ENCODE results near the gene SH2D7. TPM values are rescaled to one million over a fixed set of nuclear protein-coding genes. Genes with fewer than 3 reads are reported as not detected.
A peak's percentile ranks its signal among the peaks of the same experiment; 100 is the strongest.

Gene SH2D7
- total RNA-seq, 4 donors from 2014 or later: not detected

- H3K27me3 ChIP-seq: no peaks in the 10 kb centered on the region
- no peaks in the 10 kb centered on the region for H3K36me3 ChIP-seq
- H3K9me3 ChIP-seq: no peaks in the 10 kb centered on the region
- intact Hi-C loops (cut with DNase I): loop anchor here (10.0 kb wide), 1 partner anchor 75 kb away; no protein-coding TSS in a partner anchor
- no peak overlapping the region for H3K27ac ChIP-seq
- peaks cover under 1 to 5% of the 10 kb centered on the region in 2 donors for H3K4me1 ChIP-seq
- DNase-seq: no peak
- no peak overlapping the region for H3K4me3 ChIP-seq (replicated peaks in 1 of 3)
- TF ChIP-seq CTCF (IDR thresholded peaks at IDR 0.05) (no peak), POLR2A (IDR thresholded peaks at IDR 0.05) (no peak)
These were observed 47.9 kb downstream of the SH2D7 start for GRCh38 chr15:78140292-78140691.

GRCh38 chr15:78142332-78142731 lies 50.0 kb downstream of the SH2D7 start:
- DNase-seq: no peak
- 88 to 94% methylated on average over 3 of the region's 3 CpGs for WGBS, 2 donors
- Histone ChIP-seq H3K27me3 (no peaks in the 10 kb centered on the region), H3K27ac (no peak overlapping the region), H3K4me3 (replicated peaks in 1 of 3) (no peak overlapping the region), H3K36me3 (no peaks in the 10 kb centered on the region), H3K9me3 (no peaks in the 10 kb centered on the region), H3K4me1 (no peaks in the 10 kb centered on the region)
- intact Hi-C loops (cut with DNase I): loop anchor here (10.0 kb wide), 1 partner anchor 78 kb away; no protein-coding TSS in a partner anchor
- TF ChIP-seq CTCF (IDR thresholded peaks at IDR 0.05): no peak
- no peak for TF ChIP-seq POLR2A (IDR thresholded peaks at IDR 0.05)

DNA sequence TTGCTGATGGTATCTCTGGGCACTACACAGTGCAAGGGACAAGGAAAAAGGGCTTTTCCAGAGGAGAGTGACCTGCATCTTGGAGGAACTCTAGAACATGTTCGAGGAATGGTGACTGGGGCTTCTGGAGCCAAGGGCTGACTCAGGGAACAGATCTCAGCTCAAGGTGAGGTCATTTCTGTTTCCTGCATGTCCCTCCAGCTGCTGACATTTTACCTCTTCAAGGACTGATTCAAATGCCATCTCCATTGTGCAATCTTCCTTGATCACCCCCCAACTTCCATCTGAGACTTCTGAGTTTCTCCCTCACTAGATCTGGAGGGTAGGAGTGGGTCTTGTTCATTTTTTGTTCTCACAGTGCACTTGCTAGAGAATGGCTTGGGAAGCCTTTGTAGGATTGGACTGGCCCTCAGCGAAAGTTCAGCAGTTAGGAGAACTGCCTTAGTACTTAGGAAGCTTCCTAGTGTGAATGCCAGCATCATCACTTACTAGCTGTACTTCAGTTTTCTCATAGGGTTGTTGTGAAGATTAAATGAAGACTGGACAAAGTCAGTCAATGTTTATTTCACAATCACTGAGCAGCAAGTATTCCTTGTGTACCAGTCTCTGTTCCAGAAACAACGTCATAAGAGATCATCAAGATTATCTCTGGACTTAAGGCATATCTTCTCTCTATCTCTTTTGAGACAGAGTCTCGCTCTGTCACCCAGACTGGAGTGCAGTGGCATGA lies 54.2 kb downstream of the SH2D7 start:
- TF ChIP-seq POLR2A (IDR thresholded peaks at IDR 0.05) (no peak), CTCF (IDR thresholded peaks at IDR 0.05) (no peak)
- Histone ChIP-seq H3K27me3 (no peaks in the 10 kb centered on the region), H3K27ac (no peak overlapping the region), H3K4me1 (peaks cover 15 to 16% of the 10 kb centered on the region in 2 donors), H3K36me3 (no peaks in the 10 kb centered on the region), H3K9me3 (no peaks in the 10 kb centered on the region), H3K4me3 (replicated peaks in 1 of 3) (no peak overlapping the region)
- 76 to 86% methylated on average over 4 of the region's 4 CpGs for WGBS, 2 donors
- DNase-seq: no peak
- intact Hi-C loops (cut with DNase I): loop anchor here (10.0 kb wide), 1 partner anchor 82 kb away; no protein-coding TSS in a partner anchor

GRCh38 chr15:78147566-78147965 lies 55.2 kb downstream of the SH2D7 start:
- Histone ChIP-seq H3K36me3 (no peaks in the 10 kb centered on the region), H3K27ac (no peak overlapping the region), H3K4me3 (replicated peaks in 1 of 3) (no peak overlapping the region), H3K9me3 (no peaks in the 10 kb centered on the region), H3K27me3 (no peaks in the 10 kb centered on the region), H3K4me1 (peaks cover 15 to 16% of the 10 kb centered on the region in 2 donors)
- no peak for DNase-seq
- intact Hi-C loops (cut with DNase I): loop anchor here (10.0 kb wide), 1 partner anchor 83 kb away; no protein-coding TSS in a partner anchor
- WGBS, 2 donors: 93 to 94% methylated on average over 6 of the region's 6 CpGs
- TF ChIP-seq POLR2A (IDR thresholded peaks at IDR 0.05): no peak

DNA sequence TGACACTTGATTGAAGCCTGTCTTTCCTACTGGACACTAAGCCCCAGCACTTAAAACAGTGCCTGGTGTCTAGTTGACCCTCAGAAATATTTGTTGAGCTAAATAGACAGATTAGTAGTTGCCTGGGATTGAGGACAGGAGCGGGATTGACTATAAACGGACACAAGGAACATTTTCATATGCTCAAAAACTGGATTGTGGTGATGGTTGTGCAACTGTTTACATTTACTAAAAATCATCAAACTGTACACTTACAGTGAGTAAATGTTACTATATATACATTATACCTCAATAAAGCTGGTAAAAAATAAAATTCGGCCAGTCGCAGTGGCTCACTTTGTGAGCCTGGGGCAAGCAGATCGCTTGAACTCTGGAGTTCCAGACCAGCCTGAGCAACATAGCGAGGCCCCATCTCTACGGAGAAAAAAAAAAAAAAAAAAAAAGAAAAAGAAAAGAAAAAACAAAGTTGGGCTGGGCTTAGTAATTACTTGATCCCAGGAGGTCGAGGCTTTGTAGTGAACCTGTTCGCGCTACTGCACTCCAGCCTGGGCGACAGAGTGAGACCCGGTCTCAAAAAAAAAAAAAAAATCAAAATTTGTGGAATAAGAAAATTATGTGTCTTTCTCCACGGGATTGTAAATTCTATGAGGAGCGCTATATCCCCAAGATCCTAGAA lies 56.2 kb downstream of the SH2D7 start:
- WGBS, 2 donors: 20% methylated on average over 14 of the region's 14 CpGs
- H3K27ac ChIP-seq: no peak overlapping the region
- no peaks in the 10 kb centered on the region for H3K9me3 ChIP-seq
- peak overlapping the region in 2 of 3 donors; percentile 78 to 87 for H3K4me3 ChIP-seq (replicated peaks in 1 of 3)
- TF ChIP-seq CTCF (IDR thresholded peaks at IDR 0.05) (no peak), POLR2A (IDR thresholded peaks at IDR 0.05) (no peak)
- intact Hi-C loops (cut with DNase I): loop anchor here (10.0 kb wide), 1 partner anchor 84 kb away; no protein-coding TSS in a partner anchor
- no peaks in the 10 kb centered on the region for H3K27me3 ChIP-seq
- H3K36me3 ChIP-seq: no peaks in the 10 kb centered on the region
- peak; percentile 13 to 18 for DNase-seq
- H3K4me1 ChIP-seq: peaks cover 15 to 16% of the 10 kb centered on the region in 2 donors
